GOT3 (cell line): Measurements from ENCODE around the gene L3MBTL4.

Experiments used
- DNase-seq: peaks from one replicate; lab custom pipeline; 2025; ENCODE audit warnings: mixed read lengths; lab: John Stamatoyannopoulos, UW

The L3MBTL4 gene

GRCh38 chr18:5961828-5962150 is 452.9 kb downstream of the L3MBTL4 start:
- DNase-seq: no peak

- no peak for DNase-seq
These were observed 453.4 kb downstream of the L3MBTL4 start for GRCh38 chr18:5961097-5961827.

- no peak for DNase-seq
These were observed 455.9 kb downstream of the L3MBTL4 start for GRCh38 chr18:5958822-5959221.

GRCh38 chr18:5955861-5956260 is 458.9 kb downstream of the L3MBTL4 start:
- no peak for DNase-seq

- DNase-seq: no peak
These were observed 463.1 kb downstream of the L3MBTL4 start for GRCh38 chr18:5951515-5952091.

- DNase-seq: no peak
These were observed 465.9 kb downstream of the L3MBTL4 start for GRCh38 chr18:5948781-5949180.

GRCh38 chr18:5948237-5948636 is 466.5 kb downstream of the L3MBTL4 start:
- DNase-seq: no peak

- DNase-seq: no peak
These were observed 470.3 kb downstream of the L3MBTL4 start for GRCh38 chr18:5944448-5944847.

GRCh38 chr18:5943514-5943913 is 471.2 kb downstream of the L3MBTL4 start:
- DNase-seq: no peak

- DNase-seq: no peak
These were observed 472.1 kb downstream of the L3MBTL4 start for GRCh38 chr18:5942591-5942990.

- no peak for DNase-seq
These were observed 472.8 kb downstream of the L3MBTL4 start for GRCh38 chr18:5941890-5942289.

- no peak for DNase-seq
These were observed 474.7 kb downstream of the L3MBTL4 start for GRCh38 chr18:5939801-5940667.

GRCh38 chr18:5937795-5938194 is 476.9 kb downstream of the L3MBTL4 start:
- DNase-seq: no peak

- no peak for DNase-seq
These were observed 477.6 kb downstream of the L3MBTL4 start for GRCh38 chr18:5937121-5937520.

- no peak for DNase-seq
These were observed 483.9 kb downstream of the L3MBTL4 start for GRCh38 chr18:5930789-5931188.

- DNase-seq: no peak
These were observed 496.4 kb downstream of the L3MBTL4 start for GRCh38 chr18:5918205-5918858.

- DNase-seq: no peak
These were observed 499.8 kb downstream of the L3MBTL4 start for GRCh38 chr18:5914951-5915350.

- DNase-seq: no peak
These were observed 500.7 kb downstream of the L3MBTL4 start for GRCh38 chr18:5914016-5914415.

GRCh38 chr18:5912566-5912965 is 502.1 kb downstream of the L3MBTL4 start:
- DNase-seq: no peak

GRCh38 chr18:5909125-5909524 is 505.6 kb downstream of the L3MBTL4 start:
- no peak for DNase-seq
